Brain microvascular endothelial cell (primary cell): ENCODE results near the gene EHBP1.
A peak's percentile ranks its signal among the peaks of the same experiment; 100 is the strongest.

Experiments
- DNase-seq: peaks from one replicate; pipeline ENCODE4 v3.0.0-alpha.2; 2020
- H3K27ac ChIP-seq: fragments of 250-450 bp; sonication (Bioruptor Pico); 2 replicates; pipeline ENCODE4 v1.5.1; 2020; ENCODE audit warnings: mild to moderate bottlenecking, moderate library complexity
- H3K27me3 ChIP-seq: fragments of 250-450 bp; sonication (Bioruptor Pico); replicated peaks from 2 replicates; pipeline ENCODE4 v1.5.1; 2020; ENCODE audit warnings: mild to moderate bottlenecking
- H3K36me3 ChIP-seq: fragments of 250-450 bp; sonication (Bioruptor Pico); replicated peaks from 2 replicates; pipeline ENCODE4 v1.5.1; 2020; ENCODE audit warnings: mild to moderate bottlenecking
- H3K4me3 ChIP-seq: 2 replicates; pipeline ENCODE4 v1.5.1; 2011; ENCODE audit warnings: low read depth, mild to moderate bottlenecking, control low read depth, low read length, moderate library complexity
- in situ Hi-C: cut with HindIII; loops from 2 replicates; pipeline ENCODE4 v1.10.0; 2017; ENCODE audit warnings: low sequenced_read_pairs, low pct_ligation_motif_present
- TF ChIP-seq, protein P1 (sequence below): IDR thresholded peaks from 2 replicates; pipeline ENCODE4 v1.5.1; 2011; ENCODE audit warnings: low read depth, mild to moderate bottlenecking, moderate library complexity, low read length, control low read depth, inconsistent platforms; ENCODE audit errors: missing control alignments

Gene EHBP1

DNA sequence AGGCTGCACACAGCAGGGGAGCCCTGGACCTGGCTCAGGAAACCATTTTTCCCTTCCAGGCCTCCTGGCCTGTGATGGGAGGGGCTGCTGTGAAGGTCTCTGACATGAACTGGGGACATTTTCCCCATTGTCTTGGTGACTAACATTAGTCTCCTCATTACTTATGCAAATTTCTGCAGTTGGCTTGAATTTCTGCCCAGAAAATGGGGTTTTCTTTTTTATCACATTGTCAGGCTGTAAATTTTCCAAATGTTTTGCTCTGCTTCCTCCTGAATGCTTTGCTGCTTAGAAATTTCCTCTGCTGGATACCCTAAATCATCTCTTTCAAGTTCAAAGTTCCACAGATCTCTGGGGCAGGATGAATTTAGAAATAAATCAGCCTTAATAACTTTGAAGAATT, 78.2 kb downstream of the EHBP1 start:
- H3K27me3 ChIP-seq, result no peaks in the 10 kb centered on the region
- in situ Hi-C loops, result no loop called here
- TF ChIP-seq, protein P1, sequence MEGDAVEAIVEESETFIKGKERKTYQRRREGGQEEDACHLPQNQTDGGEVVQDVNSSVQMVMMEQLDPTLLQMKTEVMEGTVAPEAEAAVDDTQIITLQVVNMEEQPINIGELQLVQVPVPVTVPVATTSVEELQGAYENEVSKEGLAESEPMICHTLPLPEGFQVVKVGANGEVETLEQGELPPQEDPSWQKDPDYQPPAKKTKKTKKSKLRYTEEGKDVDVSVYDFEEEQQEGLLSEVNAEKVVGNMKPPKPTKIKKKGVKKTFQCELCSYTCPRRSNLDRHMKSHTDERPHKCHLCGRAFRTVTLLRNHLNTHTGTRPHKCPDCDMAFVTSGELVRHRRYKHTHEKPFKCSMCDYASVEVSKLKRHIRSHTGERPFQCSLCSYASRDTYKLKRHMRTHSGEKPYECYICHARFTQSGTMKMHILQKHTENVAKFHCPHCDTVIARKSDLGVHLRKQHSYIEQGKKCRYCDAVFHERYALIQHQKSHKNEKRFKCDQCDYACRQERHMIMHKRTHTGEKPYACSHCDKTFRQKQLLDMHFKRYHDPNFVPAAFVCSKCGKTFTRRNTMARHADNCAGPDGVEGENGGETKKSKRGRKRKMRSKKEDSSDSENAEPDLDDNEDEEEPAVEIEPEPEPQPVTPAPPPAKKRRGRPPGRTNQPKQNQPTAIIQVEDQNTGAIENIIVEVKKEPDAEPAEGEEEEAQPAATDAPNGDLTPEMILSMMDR, result no peak
- no peaks in the 10 kb centered on the region for H3K36me3 ChIP-seq
- H3K27ac ChIP-seq, result no peak overlapping the region
- H3K4me3 ChIP-seq, result no peak overlapping the region
- DNase-seq, result no peak

DNA sequence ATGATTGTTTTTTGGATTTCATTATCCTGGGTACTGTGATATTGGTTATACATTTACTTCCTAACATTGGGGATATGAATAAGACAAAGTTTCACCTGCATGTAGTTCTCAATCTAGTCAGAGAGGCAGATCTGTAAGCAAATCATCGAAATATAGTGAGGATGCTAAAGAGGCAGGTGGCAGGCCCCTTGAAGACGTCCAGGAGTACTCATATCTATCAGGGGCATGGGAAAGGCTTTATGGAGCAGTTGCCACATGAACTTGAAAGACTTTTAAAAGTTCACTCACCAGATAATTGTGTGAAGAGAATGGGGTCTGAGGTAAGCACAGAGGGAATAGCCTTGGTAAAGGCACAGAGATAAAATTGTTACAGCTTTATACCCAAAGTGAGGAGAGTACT, 78.8 kb downstream of the EHBP1 start:
- H3K36me3 ChIP-seq, result no peaks in the 10 kb centered on the region
- TF ChIP-seq, protein P1, result no peak
- no peaks in the 10 kb centered on the region for H3K27me3 ChIP-seq
- no peak for DNase-seq
- H3K4me3 ChIP-seq, result no peak overlapping the region
- in situ Hi-C loops, result no loop called here
- no peak overlapping the region for H3K27ac ChIP-seq

DNA sequence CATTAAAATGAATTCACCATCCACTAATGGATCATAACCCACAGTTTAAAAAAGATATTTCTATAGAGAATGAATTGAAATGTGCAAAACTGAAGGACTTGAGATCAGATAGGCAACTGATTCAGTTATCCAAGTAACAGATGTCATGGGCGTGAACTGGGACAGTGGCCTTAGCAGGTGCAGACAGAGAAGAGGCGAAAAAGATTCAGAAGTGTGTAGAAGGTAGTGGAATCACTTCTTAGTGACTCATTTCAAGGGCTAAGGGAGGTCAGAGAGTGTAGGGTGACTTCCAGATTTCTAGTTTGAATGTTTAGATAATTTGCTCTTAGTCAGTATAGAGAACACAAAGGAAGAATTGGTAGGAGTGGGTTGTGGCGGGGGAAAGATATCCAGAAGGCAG, 79.7 kb downstream of the EHBP1 start:
- Histone ChIP-seq H3K4me3 (no peak overlapping the region), H3K27ac (no peak overlapping the region), H3K27me3 (no peaks in the 10 kb centered on the region), H3K36me3 (no peaks in the 10 kb centered on the region)
- TF ChIP-seq, protein P1, result no peak
- DNase-seq, result peak; percentile 7
- in situ Hi-C loops, result no loop called here

DNA sequence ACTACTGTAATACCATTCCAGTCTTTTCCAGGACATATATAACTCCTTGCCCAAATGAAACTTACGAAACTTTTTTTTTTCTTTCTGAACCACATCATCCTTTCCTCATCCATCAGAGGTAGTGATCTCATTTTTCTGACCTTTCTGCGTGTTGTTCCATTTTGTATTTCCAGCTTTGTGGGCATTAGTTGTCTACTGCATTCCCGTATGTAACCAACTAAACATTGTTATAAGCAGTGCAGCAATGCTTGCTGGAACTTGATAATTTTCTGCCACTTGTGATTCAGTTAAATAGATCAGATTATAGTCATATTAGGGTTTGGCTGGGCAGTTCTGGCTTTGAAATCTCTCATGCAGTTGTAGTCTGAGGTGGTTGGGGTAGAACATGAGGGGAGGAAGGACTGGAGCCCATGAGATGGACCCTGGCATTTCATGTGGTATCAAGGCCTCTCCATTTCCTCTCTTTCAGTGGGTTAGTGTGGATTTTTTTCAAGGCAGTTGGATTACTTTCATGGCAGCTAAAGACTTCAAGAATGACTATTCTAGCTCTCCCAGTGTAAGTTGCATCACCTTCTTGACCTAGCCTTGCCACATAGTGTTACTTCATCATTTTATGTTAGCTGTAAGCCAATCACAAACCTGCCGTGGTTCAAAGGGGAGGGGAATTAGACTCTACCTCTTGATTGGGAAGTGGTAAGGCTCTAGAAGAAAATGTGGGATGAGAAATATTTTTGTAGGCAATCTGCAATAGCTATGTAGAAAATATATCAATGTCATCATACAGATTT, 80.5 kb downstream of the EHBP1 start:
- Histone ChIP-seq H3K27ac (no peak overlapping the region), H3K27me3 (no peaks in the 10 kb centered on the region), H3K36me3 (no peaks in the 10 kb centered on the region), H3K4me3 (no peak overlapping the region)
- in situ Hi-C loops, result no loop called here
- peak; percentile 14 for DNase-seq
- TF ChIP-seq, protein P1, result no peak

DNA sequence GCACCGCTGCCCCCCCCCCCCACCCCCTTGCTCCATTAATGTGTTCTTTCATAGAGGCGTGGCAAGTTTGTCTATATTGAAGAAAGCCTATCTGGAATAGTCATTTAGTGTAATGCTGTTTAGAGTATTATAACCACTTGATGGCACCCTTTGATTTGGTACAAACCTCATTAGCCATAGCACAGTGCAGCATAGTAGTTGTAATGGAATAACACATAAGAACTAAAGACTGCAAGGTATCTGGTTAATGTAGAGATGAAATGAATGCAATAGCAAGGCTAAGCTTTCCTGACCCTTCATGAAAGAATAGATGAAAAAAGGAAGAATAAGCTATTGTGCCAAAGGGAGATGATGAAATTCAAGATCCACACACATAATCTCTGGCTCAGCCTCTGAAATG, 81.9 kb downstream of the EHBP1 start:
- H3K36me3 ChIP-seq, result no peaks in the 10 kb centered on the region
- no peaks in the 10 kb centered on the region for H3K27me3 ChIP-seq
- peak; percentile 10 for DNase-seq
- no peak overlapping the region for H3K27ac ChIP-seq
- H3K4me3 ChIP-seq, result no peak overlapping the region
- TF ChIP-seq, protein P1, result peak; percentile 25
- in situ Hi-C loops, result no loop called here

DNA sequence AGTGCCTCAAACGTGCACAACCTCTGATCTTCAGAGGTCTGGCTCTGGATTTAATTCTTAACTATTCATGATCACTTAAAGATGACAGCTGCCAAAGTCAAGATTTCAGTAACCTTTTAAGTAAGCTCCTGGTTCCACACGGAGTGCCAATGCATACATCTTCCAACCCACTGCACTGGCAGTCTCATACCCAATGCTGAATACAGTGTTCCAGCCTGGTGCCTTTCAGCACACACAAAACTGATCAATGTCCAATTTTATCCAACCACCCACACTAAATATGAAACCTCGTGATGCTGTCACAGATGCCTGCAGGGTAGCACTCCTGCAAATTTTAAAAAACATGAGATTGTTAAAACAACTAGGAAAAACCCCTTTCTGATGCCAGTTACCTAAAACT, 84.0 kb downstream of the EHBP1 start:
- TF ChIP-seq, protein P1, result no peak

More for the DNA sequence above, 84.0 kb downstream of the EHBP1 start:
- no peak overlapping the region for H3K27ac ChIP-seq
- no peak overlapping the region for H3K4me3 ChIP-seq
- H3K36me3 ChIP-seq, result no peaks in the 10 kb centered on the region
- no peak for DNase-seq
- H3K27me3 ChIP-seq, result no peaks in the 10 kb centered on the region
- in situ Hi-C loops, result no loop called here
